Kidney tubule cell (primary cell): Measurements from ENCODE around the gene PRDM5.
A peak's percentile ranks its signal among the peaks of the same experiment; 100 is the strongest.

Experiments
- DNase-seq: peaks from one replicate; pipeline ENCODE4 v3.0.0-alpha.2; 2018; ENCODE audit warnings: low spot score

PRDM5 gene

GRCh38 chr4:120819805-120820437, 102.6 kb downstream of the PRDM5 start:
- no peak for DNase-seq

- DNase-seq, result no peak
Measured at GRCh38 chr4:120816296-120816965, 106.1 kb downstream of the PRDM5 start.

- DNase-seq, result no peak
Measured at GRCh38 chr4:120815361-120815760, 107.2 kb downstream of the PRDM5 start.

- DNase-seq, result no peak
Measured at GRCh38 chr4:120814886-120815285, 107.6 kb downstream of the PRDM5 start.

- DNase-seq, result no peak
Measured at GRCh38 chr4:120812216-120812615, 110.3 kb downstream of the PRDM5 start.

GRCh38 chr4:120809518-120809917, 113.0 kb downstream of the PRDM5 start:
- DNase-seq, result no peak

- no peak for DNase-seq
Measured at GRCh38 chr4:120808475-120809141, 113.9 kb downstream of the PRDM5 start.

- DNase-seq, result peak; percentile 3
Measured at GRCh38 chr4:120801137-120801758, 121.3 kb downstream of the PRDM5 start.

- no peak for DNase-seq
Measured at GRCh38 chr4:120798570-120798969, 124.0 kb downstream of the PRDM5 start.

GRCh38 chr4:120796271-120796670, 126.3 kb downstream of the PRDM5 start:
- no peak for DNase-seq

GRCh38 chr4:120785202-120785601, 137.3 kb downstream of the PRDM5 start:
- DNase-seq, result no peak

- DNase-seq, result no peak
Measured at GRCh38 chr4:120777459-120777858, 145.1 kb downstream of the PRDM5 start.

- no peak for DNase-seq
Measured at GRCh38 chr4:120775431-120775830, 147.1 kb downstream of the PRDM5 start.

- no peak for DNase-seq
Measured at GRCh38 chr4:120773641-120774040, 148.9 kb downstream of the PRDM5 start.

- DNase-seq, result no peak
Measured at GRCh38 chr4:120771907-120772306, 150.6 kb downstream of the PRDM5 start.

GRCh38 chr4:120770897-120771296, 151.6 kb downstream of the PRDM5 start:
- no peak for DNase-seq

GRCh38 chr4:120769227-120769626, 153.3 kb downstream of the PRDM5 start:
- DNase-seq, result peak; percentile 68

GRCh38 chr4:120765260-120765680, 157.3 kb downstream of the PRDM5 start:
- no peak for DNase-seq

GRCh38 chr4:120763650-120764049, 158.9 kb downstream of the PRDM5 start:
- no peak for DNase-seq

GRCh38 chr4:120761070-120761469, 161.5 kb downstream of the PRDM5 start:
- DNase-seq, result no peak

- peak; percentile 11 for DNase-seq
Measured at GRCh38 chr4:120760047-120760446, 162.5 kb downstream of the PRDM5 start.

GRCh38 chr4:120755864-120756263, 166.7 kb downstream of the PRDM5 start:
- no peak for DNase-seq

GRCh38 chr4:120754590-120754989, 167.9 kb downstream of the PRDM5 start:
- no peak for DNase-seq
